GM12865 (cell line): ENCODE data around the gene MTHFS.
"Not testable (repeated sequence)": the region's sequence is repeated elsewhere in the genome, so short reads cannot be mapped to it uniquely, and the experiment has no call there.

ENCODE experiments used
- DNase-seq: peaks from one replicate; pipeline ENCODE4 v3.0.0; 2010; ENCODE audit warnings: low read depth
- H3K4me3 ChIP-seq: 2 replicates; pipeline ENCODE4 v1.5.1; 2011; ENCODE audit warnings: mild to moderate bottlenecking, low read depth, low read length, control low read depth
- TF ChIP-seq, protein P1 (sequence below): IDR thresholded peaks from 2 replicates; pipeline ENCODE4 v1.5.1; 2011; ENCODE audit warnings: low read length, control low read depth, low read depth, inconsistent platforms; ENCODE audit not compliant: insufficient read depth; ENCODE audit errors: missing control alignments

MTHFS gene

DNA sequence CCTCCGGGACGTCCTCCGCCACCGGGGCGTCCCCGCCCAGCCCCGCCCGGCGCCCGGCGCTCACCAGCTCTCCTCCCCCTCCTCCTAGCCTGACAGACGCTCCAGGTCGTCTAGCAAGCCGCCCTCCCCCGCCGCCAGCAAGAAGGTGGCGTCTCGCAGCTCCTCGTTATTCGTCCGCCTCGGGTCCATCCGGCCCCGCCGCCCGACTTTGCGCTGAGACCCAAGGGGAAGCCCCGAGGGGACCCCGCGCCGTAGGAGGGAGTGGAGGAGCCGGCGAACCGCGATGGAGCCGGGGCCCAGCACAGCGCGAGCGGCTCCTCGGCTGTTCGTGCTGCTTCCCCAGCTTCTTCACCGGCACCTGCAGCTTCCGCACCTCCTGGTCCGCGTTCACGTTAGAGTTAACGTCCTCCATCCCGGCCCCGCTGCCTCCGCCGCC is 26.3 kb upstream of the MTHFS start:
- TF ChIP-seq, protein P1, sequence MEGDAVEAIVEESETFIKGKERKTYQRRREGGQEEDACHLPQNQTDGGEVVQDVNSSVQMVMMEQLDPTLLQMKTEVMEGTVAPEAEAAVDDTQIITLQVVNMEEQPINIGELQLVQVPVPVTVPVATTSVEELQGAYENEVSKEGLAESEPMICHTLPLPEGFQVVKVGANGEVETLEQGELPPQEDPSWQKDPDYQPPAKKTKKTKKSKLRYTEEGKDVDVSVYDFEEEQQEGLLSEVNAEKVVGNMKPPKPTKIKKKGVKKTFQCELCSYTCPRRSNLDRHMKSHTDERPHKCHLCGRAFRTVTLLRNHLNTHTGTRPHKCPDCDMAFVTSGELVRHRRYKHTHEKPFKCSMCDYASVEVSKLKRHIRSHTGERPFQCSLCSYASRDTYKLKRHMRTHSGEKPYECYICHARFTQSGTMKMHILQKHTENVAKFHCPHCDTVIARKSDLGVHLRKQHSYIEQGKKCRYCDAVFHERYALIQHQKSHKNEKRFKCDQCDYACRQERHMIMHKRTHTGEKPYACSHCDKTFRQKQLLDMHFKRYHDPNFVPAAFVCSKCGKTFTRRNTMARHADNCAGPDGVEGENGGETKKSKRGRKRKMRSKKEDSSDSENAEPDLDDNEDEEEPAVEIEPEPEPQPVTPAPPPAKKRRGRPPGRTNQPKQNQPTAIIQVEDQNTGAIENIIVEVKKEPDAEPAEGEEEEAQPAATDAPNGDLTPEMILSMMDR = no peak
- DNase-seq = peak; percentile 88
- peak overlapping the region; percentile 88 for H3K4me3 ChIP-seq

DNA sequence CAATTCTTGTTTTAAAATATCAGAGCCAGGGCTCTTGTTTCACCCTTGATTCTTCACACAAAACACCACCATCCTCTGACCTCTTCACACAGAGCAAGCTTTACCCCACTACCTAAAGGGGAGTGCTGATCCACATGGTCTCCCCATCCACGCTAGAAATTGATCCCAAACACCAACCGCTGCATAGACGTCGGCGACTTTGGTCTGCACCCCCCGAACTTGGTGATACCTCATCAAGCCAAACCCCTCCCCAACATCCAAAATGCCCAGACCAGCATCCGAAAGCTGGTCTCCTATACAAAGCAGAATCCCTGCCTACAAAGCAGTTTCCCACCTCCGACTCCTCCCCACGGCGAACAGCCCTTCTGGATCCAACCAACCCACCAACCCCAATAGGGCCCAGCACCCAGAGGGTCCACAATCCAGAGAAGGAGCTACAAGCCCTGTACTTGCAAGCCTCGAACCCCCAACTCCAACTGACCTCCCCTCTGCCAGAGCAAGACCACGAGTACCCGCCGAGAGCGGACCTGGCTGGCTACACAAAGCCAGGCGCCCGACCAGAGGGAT is 25.8 kb upstream of the MTHFS start:
- H3K4me3 ChIP-seq = peak overlapping the region; percentile 88
- TF ChIP-seq, protein P1 = no peak
- no peak for DNase-seq

DNA sequence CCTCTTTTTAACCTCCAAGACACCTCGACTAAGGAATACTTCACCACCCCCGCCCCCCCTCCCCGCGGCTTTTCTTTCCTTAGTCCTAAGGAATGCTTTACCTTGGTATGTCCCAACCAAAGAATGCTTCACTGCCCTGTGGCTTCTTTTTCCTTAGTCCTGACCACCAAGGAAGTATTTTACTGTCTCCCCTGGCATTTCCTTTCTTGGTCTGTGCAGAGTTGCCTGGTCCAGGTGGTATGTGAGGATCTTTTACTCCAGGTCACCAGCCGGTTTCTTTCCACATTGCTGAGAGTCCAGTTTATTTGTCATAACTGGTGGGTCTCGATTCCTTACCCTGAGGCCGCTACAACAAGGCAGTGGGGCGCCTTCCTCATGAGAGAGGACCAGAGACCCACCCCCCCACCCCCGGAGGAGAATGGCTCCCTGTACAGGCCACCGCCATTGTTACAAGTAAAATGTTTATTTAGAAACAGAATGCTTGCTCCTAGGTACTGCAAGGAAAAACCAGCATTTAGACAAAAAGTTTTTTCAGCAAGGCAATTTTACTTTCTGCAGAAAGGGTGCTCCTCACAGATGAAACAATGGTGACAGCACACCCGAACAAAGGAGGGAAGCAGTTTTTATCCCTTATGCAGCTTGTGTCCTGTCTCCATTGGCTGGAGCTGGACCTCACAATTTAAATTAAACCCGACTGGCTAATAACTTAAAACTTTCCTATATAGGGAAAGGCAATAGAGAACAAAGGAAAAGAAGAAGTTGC is 23.1 kb upstream of the MTHFS start:
- TF ChIP-seq, protein P1 = no peak
- no peak overlapping the region for H3K4me3 ChIP-seq
- DNase-seq = no peak

DNA sequence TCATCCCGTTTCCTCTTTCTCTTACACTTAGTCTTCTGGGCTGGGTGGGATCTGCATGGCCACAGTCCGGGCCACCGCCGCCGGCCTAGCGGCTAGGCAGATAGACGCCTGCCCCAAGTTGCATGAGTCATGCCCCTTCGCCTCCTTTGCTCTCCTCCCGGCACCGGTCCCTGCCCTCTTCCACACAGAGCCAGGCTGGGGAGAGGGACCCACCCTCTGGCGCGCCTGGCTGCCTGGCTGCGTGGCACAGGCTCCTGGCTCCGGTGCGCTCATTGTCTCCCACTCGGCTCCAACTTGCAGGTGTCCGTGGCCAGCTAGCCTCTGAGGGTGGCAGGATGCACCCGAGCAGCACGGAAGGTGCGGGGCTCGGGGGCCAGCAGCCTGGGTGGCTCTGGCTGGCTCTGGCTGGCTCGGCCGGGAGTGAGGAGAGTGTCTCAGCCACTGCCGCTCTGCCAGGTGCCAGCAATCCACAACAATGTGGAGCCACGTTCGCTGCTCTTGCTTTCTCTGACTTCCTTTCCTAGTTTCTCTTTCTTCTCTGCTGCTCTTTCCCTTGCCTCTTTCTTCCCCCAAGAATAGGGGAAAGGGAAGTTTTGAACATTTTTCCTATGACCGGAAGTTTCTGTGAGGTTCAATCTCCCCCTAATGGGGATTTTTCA is 22.4 kb upstream of the MTHFS start:
- TF ChIP-seq, protein P1 = no peak
- H3K4me3 ChIP-seq = no peak overlapping the region
- DNase-seq = no peak

DNA sequence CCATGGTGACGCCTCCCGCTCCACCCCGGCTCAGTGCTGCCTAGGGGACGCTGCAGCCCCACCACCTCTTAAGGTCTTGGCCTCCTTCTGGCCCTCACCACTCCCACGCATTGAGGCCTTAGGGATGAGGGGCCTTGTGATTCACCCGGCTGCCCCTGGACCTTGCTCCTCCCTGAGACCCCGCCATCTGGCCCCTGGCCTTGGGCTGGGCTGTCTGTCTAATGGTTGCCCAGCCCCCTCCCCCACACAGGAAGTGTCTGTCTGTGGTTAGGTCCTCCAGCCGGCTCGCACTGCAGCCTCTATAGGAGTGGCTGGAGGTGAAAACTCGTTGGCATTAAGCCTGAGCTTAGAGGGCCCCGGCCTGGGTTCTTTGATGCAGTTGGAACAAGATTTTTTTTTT is 21.5 kb upstream of the MTHFS start:
- TF ChIP-seq, protein P1 = no peak
- H3K4me3 ChIP-seq = no peak overlapping the region
- DNase-seq = no peak

DNA sequence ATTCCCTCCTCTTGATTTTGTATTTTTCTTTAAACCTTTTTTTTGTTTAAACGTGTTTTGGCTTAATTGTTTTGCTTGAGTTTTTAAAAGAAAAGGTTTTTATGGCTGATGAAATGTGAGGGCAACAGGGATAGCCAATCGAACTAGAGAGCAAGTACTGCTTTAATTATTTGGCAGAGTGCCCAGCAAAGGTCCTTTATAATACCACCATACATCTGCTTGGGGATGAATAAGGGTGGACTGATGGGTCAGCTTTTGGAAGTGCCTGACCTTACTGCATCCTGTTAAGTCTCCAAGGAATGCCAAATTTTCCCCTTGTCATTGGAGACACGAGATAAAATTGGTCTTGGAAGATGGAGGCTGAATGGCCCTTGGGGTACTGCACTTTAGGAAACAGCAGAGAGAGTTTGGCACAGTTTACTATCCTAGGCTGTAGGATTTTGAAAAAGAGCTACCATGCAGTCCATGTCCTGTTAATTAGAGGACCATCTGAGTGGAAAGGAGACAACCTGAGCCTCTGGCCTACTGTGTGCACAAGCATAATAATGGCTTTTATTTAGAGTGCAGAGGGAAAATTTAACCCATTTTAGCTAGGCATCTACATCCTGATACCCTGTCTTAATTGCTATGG is 19.8 kb upstream of the MTHFS start:
- no peak for DNase-seq
- H3K4me3 ChIP-seq = no peak overlapping the region
- TF ChIP-seq, protein P1 = no peak

DNA sequence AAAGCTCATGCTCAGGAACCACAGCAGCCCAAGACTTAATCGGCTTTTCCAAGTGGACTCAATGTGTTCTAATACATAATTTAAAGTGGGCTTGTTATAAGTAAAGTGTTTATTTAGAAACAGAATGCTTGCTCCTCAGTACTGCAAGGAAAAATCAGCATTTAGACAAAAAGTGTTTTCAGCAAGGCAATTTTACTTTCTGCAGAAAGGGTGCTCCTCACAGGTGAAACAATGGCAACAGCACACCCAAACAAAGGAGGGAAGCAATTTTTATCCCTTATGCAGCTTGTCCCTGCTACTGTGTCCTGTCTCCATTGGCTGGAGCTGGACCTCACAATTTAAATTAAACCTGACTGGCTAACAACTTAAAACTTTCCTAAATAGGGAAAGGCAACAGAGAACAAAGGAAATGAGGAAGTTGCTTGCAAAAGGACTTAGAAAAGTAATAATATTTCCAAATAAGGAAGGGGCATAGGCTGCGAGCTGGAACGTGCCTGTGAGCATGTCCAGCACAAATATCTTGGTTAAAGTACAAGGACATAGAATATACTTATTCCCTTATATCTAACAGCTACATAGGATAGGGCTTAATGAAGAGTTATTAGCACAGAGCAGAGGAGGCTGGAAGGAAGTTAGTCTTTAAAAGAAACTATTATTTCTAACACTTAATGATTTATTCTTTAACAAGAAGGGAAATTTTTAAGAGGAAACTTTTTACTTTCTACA is 19.1 kb upstream of the MTHFS start:
- H3K4me3 ChIP-seq, DNase-seq: not testable (repeated sequence)
